Activated naive CD8-positive, alpha-beta T cell treated with anti-CD3 and anti-CD28 coated beads for 36 hours (primary cell): Measurements from ENCODE around the gene ATP11A. TPM values are rescaled to one million over a fixed set of nuclear protein-coding genes. Genes with fewer than 3 reads are reported as not detected.

Source experiments
- DNase-seq: peaks from one replicate; pipeline ENCODE4 v3.0.0; 2021
- H3K27ac Mint-ChIP-seq: one replicate; pipeline ENCODE4 v1.8.0; 2022; ENCODE audit warnings: mild to moderate bottlenecking, moderate library complexity, mixed read lengths
- H3K27me3 Mint-ChIP-seq: one replicate; pipeline ENCODE4 v1.8.0; 2022; ENCODE audit warnings: mild to moderate bottlenecking, mixed read lengths
- H3K36me3 Mint-ChIP-seq: one replicate; pipeline ENCODE4 v1.8.0; 2021; ENCODE audit warnings: mild to moderate bottlenecking, mixed read lengths
- H3K4me1 Mint-ChIP-seq: one replicate; pipeline ENCODE4 v1.8.0; 2021; ENCODE audit warnings: mixed read lengths
- H3K4me3 Mint-ChIP-seq: one replicate; pipeline ENCODE4 v1.8.0; 2022; ENCODE audit warnings: mild to moderate bottlenecking, moderate library complexity, mixed read lengths
- H3K9me3 Mint-ChIP-seq: one replicate; pipeline ENCODE4 v1.8.0; 2022; ENCODE audit warnings: mixed read lengths
- total RNA-seq, 2 experiments: library from RNA; stranded (reverse); gene quantifications; one replicate each; pipeline ENCODE4 v1.2.3, GENCODE V29; 2021

ATP11A gene
- total RNA-seq, 2 experiments from 2014 or later: 27.6 to 32.5 TPM

DNA sequence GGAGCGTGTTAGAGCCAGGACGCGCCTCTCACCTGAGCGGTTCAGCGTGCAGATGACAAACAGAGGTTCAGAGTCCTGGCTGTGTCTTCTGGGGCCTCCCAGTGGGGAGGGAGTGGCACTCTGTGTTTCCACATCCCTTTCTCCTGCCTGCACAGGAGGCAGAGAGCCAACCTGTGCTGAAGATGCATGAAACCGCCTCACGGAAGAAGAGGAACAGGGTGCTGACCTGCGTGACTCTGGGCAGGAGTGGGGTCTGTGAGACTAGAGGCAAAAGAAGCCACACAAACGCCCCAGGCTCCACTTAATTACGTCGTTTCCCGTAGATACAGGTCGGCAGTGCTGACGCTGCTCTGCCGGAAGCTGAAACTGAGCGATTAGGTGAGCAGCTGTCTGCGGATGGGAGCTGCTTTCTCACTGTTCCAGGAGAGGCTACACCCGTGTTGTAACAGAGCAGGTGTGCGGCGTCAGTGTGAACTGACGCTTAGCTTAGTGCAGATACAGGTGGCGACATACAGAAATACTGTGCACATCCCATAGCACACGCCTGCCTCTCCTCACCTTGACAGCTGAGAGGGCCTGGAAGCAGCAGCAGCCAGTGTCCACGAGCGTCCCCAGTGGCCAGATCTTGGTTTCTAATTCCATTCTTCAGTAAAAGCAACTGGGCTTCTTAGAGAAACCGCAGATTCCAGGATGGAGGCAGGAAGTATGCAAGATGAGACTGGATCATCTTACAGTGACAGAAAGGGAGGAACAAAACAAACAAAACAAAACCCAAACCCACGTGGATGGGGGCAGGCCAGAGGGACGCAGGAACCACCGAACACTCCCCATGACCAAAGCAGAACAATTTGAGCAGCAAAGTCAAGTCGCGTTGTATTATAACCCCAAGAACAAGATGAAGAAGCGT is 241.4 kb downstream of the ATP11A start:
- no peak overlapping the region for H3K27ac Mint-ChIP-seq
- no peak overlapping the region for H3K4me3 Mint-ChIP-seq
- DNase-seq: no peak
- H3K4me1 Mint-ChIP-seq: no peaks in the 10 kb centered on the region
- H3K27me3 Mint-ChIP-seq: peaks cover 51% of the 10 kb centered on the region
- no peaks in the 10 kb centered on the region for H3K36me3 Mint-ChIP-seq
- no peaks in the 10 kb centered on the region for H3K9me3 Mint-ChIP-seq

- Mint-ChIP-seq H3K9me3 (no peaks in the 10 kb centered on the region), H3K27me3 (peaks cover 46% of the 10 kb centered on the region), H3K4me3 (no peak overlapping the region), H3K27ac (no peak overlapping the region), H3K4me1 (no peaks in the 10 kb centered on the region), H3K36me3 (no peaks in the 10 kb centered on the region)
- DNase-seq: no peak
Observed at GRCh38 chr13:112932971-112933370, 243.1 kb downstream of the ATP11A start.

GRCh38 chr13:112933649-112934048 is 243.8 kb downstream of the ATP11A start:
- H3K27me3 Mint-ChIP-seq: peaks cover 41% of the 10 kb centered on the region
- no peaks in the 10 kb centered on the region for H3K4me1 Mint-ChIP-seq
- H3K27ac Mint-ChIP-seq: no peak overlapping the region
- H3K9me3 Mint-ChIP-seq: no peaks in the 10 kb centered on the region
- H3K4me3 Mint-ChIP-seq: no peak overlapping the region
- DNase-seq: no peak
- no peaks in the 10 kb centered on the region for H3K36me3 Mint-ChIP-seq

GRCh38 chr13:112934078-112934477 is 244.2 kb downstream of the ATP11A start:
- no peak overlapping the region for H3K4me3 Mint-ChIP-seq
- H3K4me1 Mint-ChIP-seq: no peaks in the 10 kb centered on the region
- peaks cover 36% of the 10 kb centered on the region for H3K27me3 Mint-ChIP-seq
- no peaks in the 10 kb centered on the region for H3K9me3 Mint-ChIP-seq
- H3K27ac Mint-ChIP-seq: no peak overlapping the region
- H3K36me3 Mint-ChIP-seq: no peaks in the 10 kb centered on the region
- DNase-seq: no peak

Other genes starting within 250 kb of the ATP11A start
- 10 to 100 TPM; 41.5 to 43.2 TPM for gene TUBGCP3, start 101.9 kb upstream of the ATP11A start, total RNA-seq